ENCODE measurements around the gene DPYSL3.

The DPYSL3 gene

GRCh38 chr5:147360816-147361215 lies 149.1 kb downstream of the DPYSL3 start:
- no peak for DNase-seq

GRCh38 chr5:147359581-147359980 lies 150.3 kb downstream of the DPYSL3 start:
- no peak for DNase-seq

GRCh38 chr5:147359101-147359500 lies 150.8 kb downstream of the DPYSL3 start:
- DNase-seq, result no peak

GRCh38 chr5:147349241-147349640 lies 160.6 kb downstream of the DPYSL3 start:
- no peak for DNase-seq

- DNase-seq, result no peak
Observed at GRCh38 chr5:147348451-147348850, 161.4 kb downstream of the DPYSL3 start.

GRCh38 chr5:147348046-147348445 lies 161.8 kb downstream of the DPYSL3 start:
- DNase-seq, result no peak

GRCh38 chr5:147346006-147346561 lies 163.8 kb downstream of the DPYSL3 start:
- DNase-seq, result no peak

GRCh38 chr5:147344861-147345260 lies 165.0 kb downstream of the DPYSL3 start:
- no peak for DNase-seq

- no peak for DNase-seq
Observed at GRCh38 chr5:147341345-147341744, 168.5 kb downstream of the DPYSL3 start.

- no peak for DNase-seq
Observed at GRCh38 chr5:147340941-147341340, 168.9 kb downstream of the DPYSL3 start.
